SK-N-SH treated with all-trans-retinoic acid at 6 μM for 48 hours (cell line): ENCODE data around the gene GEMIN2.

Experiments used
- BACH2 ChIP-seq: fragments of 250-450 bp; sonication (Bioruptor Pico); IDR thresholded peaks from 2 replicates; pipeline ENCODE4 v1.9.0; 2021; ENCODE audit warnings: mild to moderate bottlenecking, borderline replicate concordance
- ISL1 ChIP-seq: fragments of 250-450 bp; sonication (Bioruptor Pico); IDR thresholded peaks from 2 replicates; pipeline ENCODE4 v2.1.2; 2022; ENCODE audit warnings: mild to moderate bottlenecking, moderate library complexity
- ZFP3 ChIP-seq: fragments of 250-450 bp; sonication (Bioruptor Pico); IDR thresholded peaks from 2 replicates; pipeline ENCODE4 v1.5.0; 2020; ENCODE audit warnings: mild to moderate bottlenecking, moderate library complexity
- ZNF565 ChIP-seq: fragments of 450-650 bp; formaldehyde crosslinking; conservative IDR thresholded peaks from 2 replicates; pipeline ENCODE4 v1.5.0; 2020; ENCODE audit warnings: low read depth, mild to moderate bottlenecking, moderate library complexity

GRCh38 chr14:39157491-39157890, 43.4 kb downstream of the GEMIN2 start:
- no peak for TF ChIP-seq ZNF565 (CRISPR knock-in tag)
- TF ChIP-seq BACH2 (CRISPR knock-in tag): no peak
- no peak for TF ChIP-seq ISL1 (CRISPR knock-in tag)
- TF ChIP-seq ZFP3 (CRISPR knock-in tag): no peak
